CD14-positive monocyte (primary cell): ENCODE measurements around the gene KLRD1. TPM values are rescaled to one million over a fixed set of nuclear protein-coding genes. Genes with fewer than 3 reads are reported as not detected.

Source experiments
- DNase-seq, 3 donors: peaks; one replicate each; pipeline ENCODE4 v3.0.0-alpha.2; 2011 to 2022
- H2AFZ ChIP-seq: 2 replicates; pipeline ENCODE4 v1.6.0; 2012; ENCODE audit warnings: mild to moderate bottlenecking, low read depth, low read length, inconsistent platforms; ENCODE audit not compliant: insufficient read depth, poor library complexity, severe bottlenecking
- H3K27ac ChIP-seq, 2 donors: 1 replicate in 1 of 2; 2 replicates in 1 of 2; pipeline ENCODE4 v1.5.1; 2012 to 2013; ENCODE audit warnings: low read length in 2 of 2, control low read depth in 1 of 2, inconsistent platforms in 1 of 2, low read depth in 1 of 2, mild to moderate bottlenecking in 1 of 2
- H3K27me3 ChIP-seq, 2 donors: one replicate each; pipeline versions ENCODE4 v1.6.0 to v1.6.1; 2011 to 2013; ENCODE audit warnings: low read length in 2 of 2; ENCODE audit not compliant: control insufficient read depth in 2 of 2, insufficient read depth in 2 of 2
- H3K36me3 ChIP-seq, 2 donors: replicated peaks in 1 of 2; 1 replicate in 1 of 2; 2 replicates in 1 of 2; pipeline versions ENCODE4 v1.5.1 to v1.6.1; 2012 to 2013; ENCODE audit warnings: low read length in 2 of 2, control low read depth in 1 of 2, inconsistent platforms in 1 of 2, mild to moderate bottlenecking in 1 of 2; ENCODE audit not compliant: insufficient read depth in 2 of 2, control insufficient read depth in 1 of 2
- H3K4me1 ChIP-seq, 2 donors: 1 replicate in 1 of 2; 2 replicates in 1 of 2; pipeline versions ENCODE4 v1.5.1 to v1.6.1; 2012 to 2013; ENCODE audit warnings: low read length in 2 of 2, control low read depth in 1 of 2, inconsistent platforms in 1 of 2, mild to moderate bottlenecking in 1 of 2, moderate library complexity in 1 of 2; ENCODE audit not compliant: insufficient read depth in 2 of 2, control insufficient read depth in 1 of 2
- H3K4me2 ChIP-seq: replicated peaks from 2 replicates; pipeline ENCODE3; 2012; ENCODE audit warnings: low read length, moderate library complexity, mild to moderate bottlenecking; ENCODE audit not compliant: poor library complexity, severe bottlenecking; ENCODE audit errors: extremely low read depth
- H3K4me3 ChIP-seq, 3 experiments: fragments of 200-600 bp in 1 of 3; sonication (generic) in 1 of 3; replicated peaks in 1 of 3; 1 replicate in 2 of 3; 2 replicates in 1 of 3; pipeline ENCODE4 v1.5.1; 2011 to 2013; ENCODE audit warnings: low read length in 3 of 3, mild to moderate bottlenecking in 3 of 3, control low read depth in 2 of 3, low read depth in 2 of 3, inconsistent platforms in 1 of 3, moderate library complexity in 1 of 3
- H3K79me2 ChIP-seq: 2 replicates; pipeline ENCODE4 v1.6.0; 2012; ENCODE audit warnings: mild to moderate bottlenecking, control low read depth, inconsistent platforms, low read length, moderate library complexity; ENCODE audit not compliant: insufficient read depth
- H3K9ac ChIP-seq: 2 replicates; pipeline ENCODE4 v1.6.0; 2017; ENCODE audit warnings: low read length, mild to moderate bottlenecking; ENCODE audit not compliant: insufficient read depth, poor library complexity, severe bottlenecking
- H3K9me3 ChIP-seq, 2 donors: replicated peaks in 1 of 2; 1 replicate in 1 of 2; 2 replicates in 1 of 2; pipeline versions ENCODE4 v1.5.1 to v1.6.1; 2012 to 2013; ENCODE audit warnings: low read length in 2 of 2, control low read depth in 1 of 2; ENCODE audit not compliant: control insufficient read depth in 1 of 2, insufficient read depth in 1 of 2
- H4K20me1 ChIP-seq: 2 replicates; pipeline ENCODE4 v1.6.0; 2012; ENCODE audit warnings: mild to moderate bottlenecking, low read length, control low read depth, moderate library complexity; ENCODE audit not compliant: insufficient read depth
- H3K27ac Mint-ChIP-seq, 7 donors: one replicate each; pipeline ENCODE4 v1.8.0; 2020; ENCODE audit warnings: mild to moderate bottlenecking in 7 of 7, mixed read lengths in 7 of 7, moderate library complexity in 6 of 7, inconsistent platforms in 2 of 7
- H3K27me3 Mint-ChIP-seq, 3 donors: one replicate each; pipeline ENCODE4 v1.8.0; 2021 to 2022; ENCODE audit warnings: low read depth in 3 of 3, mild to moderate bottlenecking in 3 of 3, mixed read lengths in 3 of 3, moderate library complexity in 3 of 3, inconsistent platforms in 1 of 3
- H3K36me3 Mint-ChIP-seq, 2 donors: one replicate each; pipeline ENCODE4 v1.8.0; 2020; ENCODE audit warnings: mixed read lengths in 2 of 2, inconsistent platforms in 1 of 2, mild to moderate bottlenecking in 1 of 2
- H3K4me1 Mint-ChIP-seq: one replicate; pipeline ENCODE4 v1.8.0; 2020; ENCODE audit warnings: mild to moderate bottlenecking, mixed read lengths
- H3K4me3 Mint-ChIP-seq, 2 donors: one replicate each; pipeline ENCODE4 v1.8.0; 2020; ENCODE audit warnings: mild to moderate bottlenecking in 2 of 2, mixed read lengths in 2 of 2, moderate library complexity in 1 of 2
- H3K9me3 Mint-ChIP-seq, 7 donors: one replicate each; pipeline ENCODE4 v1.8.0; 2020 to 2022; ENCODE audit warnings: mixed read lengths in 7 of 7, mild to moderate bottlenecking in 6 of 7, moderate library complexity in 6 of 7, inconsistent platforms in 2 of 7
- CTCF ChIP-seq: fragments of 200-600 bp; IDR thresholded peaks from one replicate; pipeline ENCODE4 v1.8.0; 2022; ENCODE audit warnings: antibody characterized with exemption, mild to moderate bottlenecking
- WGBS: methylation state at CpG from one replicate; pipeline ENCODE4 v1.1.5; 2013; ENCODE audit warnings: missing lambda C conversion rate; ENCODE audit not compliant: insufficient coverage; 5-methylcytosine and 5-hydroxymethylcytosine counted together
- intact Hi-C, 2 donors: fragments of 100-400 bp; cut with micrococcal nuclease; formaldehyde crosslinking; loops; one replicate each; pipeline versions ENCODE4 v1.15.0 to v1.15.1; 2023
- polyA plus RNA-seq, 3 donors: library from polyadenylated mRNA; depleted of rRNA in 1 of 3; unstranded in 2 of 3; stranded (reverse) in 1 of 3; fragments of 300-500 nt in 2 of 3; fragments of >200 nt in 1 of 3; fragmentation: Illumina TruSeq in 2 of 3; gene quantifications; 1 replicate in 2 of 3; 2 replicates in 1 of 3; pipeline ENCODE4 v1.2.3, GENCODE V29; 2012 to 2021

KLRD1 gene
- polyA plus RNA-seq, 3 donors, result 0.08 to 0.79 (median 0.51) TPM

DNA sequence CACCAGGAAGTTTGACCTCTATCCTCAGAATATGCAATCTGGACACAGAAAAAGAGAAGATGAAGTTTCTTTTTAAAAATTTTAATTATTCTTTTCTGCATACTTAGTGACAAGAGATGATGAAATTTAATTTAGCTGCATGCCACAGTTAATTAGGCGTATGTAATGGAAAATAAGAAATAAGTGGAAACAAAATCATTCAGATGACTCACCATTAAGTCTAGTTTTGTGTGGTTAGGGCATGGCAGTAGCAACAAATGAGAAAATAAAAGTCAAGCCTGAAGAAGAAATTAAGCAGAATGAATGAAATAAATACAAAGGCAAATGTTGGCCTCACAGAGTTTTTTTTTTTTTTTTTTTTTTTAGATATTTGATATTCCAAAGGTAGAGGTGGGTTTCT is 30.9 kb upstream of the KLRD1 start:
- no peaks in the 10 kb centered on the region for H4K20me1 ChIP-seq
- no peak overlapping the region for H3K27ac ChIP-seq
- no peaks in the 10 kb centered on the region for H3K9me3 ChIP-seq
- no peaks in the 10 kb centered on the region for H3K36me3 Mint-ChIP-seq
- peaks cover 0 to 2% (median 0%) of the 10 kb centered on the region in 3 donors for H3K27me3 Mint-ChIP-seq
- no peaks in the 10 kb centered on the region for H3K4me1 Mint-ChIP-seq
- H3K27me3 ChIP-seq, result no peaks in the 10 kb centered on the region
- no peak overlapping the region for H3K4me2 ChIP-seq
- no peak for TF ChIP-seq CTCF
- H3K9me3 Mint-ChIP-seq, result peaks cover 0 to 5% (median 0%) of the 10 kb centered on the region in 7 donors
- H3K4me3 Mint-ChIP-seq, result no peak overlapping the region
- no peaks in the 10 kb centered on the region for H3K36me3 ChIP-seq
- no peak overlapping the region for H3K4me3 ChIP-seq
- H3K9ac ChIP-seq, result no peak overlapping the region
- no peaks in the 10 kb centered on the region for H3K79me2 ChIP-seq
- WGBS, result no CpG with 5 or more reads among the region's 1 CpG
- intact Hi-C loops, result no loop called here
- H3K27ac Mint-ChIP-seq, result no peak overlapping the region
- no peak overlapping the region for H2AFZ ChIP-seq
- no peaks in the 10 kb centered on the region for H3K4me1 ChIP-seq
- no peak for DNase-seq

DNA sequence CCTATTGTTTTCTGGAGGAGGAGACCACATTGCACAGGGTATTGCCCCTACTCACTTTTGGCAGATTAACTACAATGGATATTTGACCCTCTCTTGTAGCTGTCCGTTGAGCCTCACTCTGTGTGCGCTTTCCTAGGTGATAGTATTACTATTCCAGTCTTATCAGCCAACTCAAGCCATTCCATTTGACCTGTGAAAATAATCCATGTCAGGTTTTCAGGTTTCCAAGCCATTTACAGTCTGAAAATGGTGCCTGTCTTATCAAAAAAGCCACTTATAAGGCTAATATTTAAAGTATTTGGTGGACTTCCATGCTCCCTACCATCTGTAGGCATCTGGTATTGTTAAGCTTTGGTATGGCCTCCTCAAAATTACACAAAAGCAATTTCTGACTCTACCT is 29.6 kb upstream of the KLRD1 start:
- Histone ChIP-seq H3K4me1 (no peaks in the 10 kb centered on the region), H3K4me3 (no peak overlapping the region), H3K79me2 (no peaks in the 10 kb centered on the region), H3K4me2 (no peak overlapping the region), H3K27me3 (no peaks in the 10 kb centered on the region), H3K9ac (no peak overlapping the region), H3K36me3 (no peaks in the 10 kb centered on the region), H3K27ac (no peak overlapping the region), H2AFZ (no peak overlapping the region), H3K9me3 (no peaks in the 10 kb centered on the region), H4K20me1 (no peaks in the 10 kb centered on the region)
- Mint-ChIP-seq H3K4me1 (peaks cover 5% of the 10 kb centered on the region), H3K27me3 (peaks cover 0 to 3% (median 1%) of the 10 kb centered on the region in 3 donors), H3K9me3 (peaks cover 0 to 5% (median 0%) of the 10 kb centered on the region in 7 donors), H3K36me3 (no peaks in the 10 kb centered on the region), H3K4me3 (no peak overlapping the region), H3K27ac (no peak overlapping the region)
- no peak for DNase-seq
- WGBS, result 100% methylated on average over 2 of the region's 2 CpGs
- intact Hi-C loops, result no loop called here
- TF ChIP-seq CTCF, result no peak
